Upper lobe of right lung (tissue), 1 donor: ENCODE data around the gene PIP5K1B. TPM values are rescaled to one million over a fixed set of nuclear protein-coding genes. Genes with fewer than 3 reads are reported as not detected.

Source experiments
- ATAC-seq: fragments of 200-7000 bp; cut with Tn5 transposase; one replicate; pipeline ENCODE4 v1.9.1; 2020; ENCODE audit warnings: mild to moderate bottlenecking, moderate library complexity
- DNase-seq: peaks from one replicate; pipeline ENCODE4 v3.0.0-alpha.2; 2020
- H3K27ac ChIP-seq: fragments of 200-600 bp; one replicate; pipeline ENCODE4 v1.8.0; 2022
- H3K27me3 ChIP-seq: fragments of 200-600 bp; one replicate; pipeline ENCODE4 v1.8.0; 2022; ENCODE audit warnings: mild to moderate bottlenecking
- H3K36me3 ChIP-seq: fragments of 200-600 bp; one replicate; pipeline ENCODE4 v1.8.0; 2022
- H3K4me1 ChIP-seq: fragments of 200-600 bp; one replicate; pipeline ENCODE4 v1.8.0; 2022
- H3K4me3 ChIP-seq: fragments of 200-600 bp; one replicate; pipeline ENCODE4 v1.8.0; 2022; ENCODE audit warnings: mild to moderate bottlenecking
- H3K9me3 ChIP-seq: fragments of 200-600 bp; one replicate; pipeline ENCODE4 v1.8.0; 2022
- intact Hi-C: fragments of 100-400 bp; cut with DNase I; formaldehyde crosslinking; loops from one replicate; pipeline ENCODE4 v1.11.0; 2022
- total RNA-seq: library from RNA; stranded (reverse); fragmentation: NEBNext Ultra II Directional; extraction: Animal tissue kit (Norgen Biotek cat#: 25700); gene quantifications from one replicate; pipeline ENCODE4 v1.2.1, GENCODE V29; 2021
- TF ChIP-seq, protein P1 (sequence below): fragments of 200-600 bp; IDR thresholded peaks from one replicate; pipeline ENCODE4 v1.8.0; 2022; ENCODE audit warnings: antibody characterized with exemption
- donor health status: DM: no; HTN: yes; CAD: no; lungs with severe emphysema.

PIP5K1B gene
- total RNA-seq, 1 donor from 2014 or later, result 36.5 TPM

DNA sequence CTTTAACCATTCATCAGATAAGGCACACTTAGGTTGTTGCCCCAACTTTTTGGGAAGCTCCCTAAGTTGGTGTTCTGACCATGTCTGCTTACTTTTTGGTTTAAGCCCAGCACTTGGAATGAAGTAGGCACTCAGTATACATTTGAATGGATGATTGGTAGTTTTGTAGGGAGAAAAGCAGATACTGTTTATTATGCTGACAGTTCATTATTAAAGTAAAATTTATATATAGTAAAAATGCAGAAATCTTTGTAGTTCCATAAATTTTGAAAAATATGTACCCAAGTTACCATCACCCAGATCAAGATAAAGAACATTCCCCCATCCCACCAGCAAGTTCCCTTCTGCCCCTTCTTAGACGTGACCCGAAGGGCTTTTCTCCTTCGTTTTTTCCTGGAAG lies 273.5 kb downstream of the PIP5K1B start:
- Histone ChIP-seq H3K4me1 (no peaks in the 10 kb centered on the region), H3K9me3 (no peaks in the 10 kb centered on the region), H3K4me3 (no peak overlapping the region), H3K36me3 (no peaks in the 10 kb centered on the region), H3K27me3 (no peaks in the 10 kb centered on the region), H3K27ac (no peak overlapping the region)
- no peak for ATAC-seq
- no peak for DNase-seq
- intact Hi-C loops, result no loop called here
- TF ChIP-seq, protein P1, sequence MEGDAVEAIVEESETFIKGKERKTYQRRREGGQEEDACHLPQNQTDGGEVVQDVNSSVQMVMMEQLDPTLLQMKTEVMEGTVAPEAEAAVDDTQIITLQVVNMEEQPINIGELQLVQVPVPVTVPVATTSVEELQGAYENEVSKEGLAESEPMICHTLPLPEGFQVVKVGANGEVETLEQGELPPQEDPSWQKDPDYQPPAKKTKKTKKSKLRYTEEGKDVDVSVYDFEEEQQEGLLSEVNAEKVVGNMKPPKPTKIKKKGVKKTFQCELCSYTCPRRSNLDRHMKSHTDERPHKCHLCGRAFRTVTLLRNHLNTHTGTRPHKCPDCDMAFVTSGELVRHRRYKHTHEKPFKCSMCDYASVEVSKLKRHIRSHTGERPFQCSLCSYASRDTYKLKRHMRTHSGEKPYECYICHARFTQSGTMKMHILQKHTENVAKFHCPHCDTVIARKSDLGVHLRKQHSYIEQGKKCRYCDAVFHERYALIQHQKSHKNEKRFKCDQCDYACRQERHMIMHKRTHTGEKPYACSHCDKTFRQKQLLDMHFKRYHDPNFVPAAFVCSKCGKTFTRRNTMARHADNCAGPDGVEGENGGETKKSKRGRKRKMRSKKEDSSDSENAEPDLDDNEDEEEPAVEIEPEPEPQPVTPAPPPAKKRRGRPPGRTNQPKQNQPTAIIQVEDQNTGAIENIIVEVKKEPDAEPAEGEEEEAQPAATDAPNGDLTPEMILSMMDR, result no peak

DNA sequence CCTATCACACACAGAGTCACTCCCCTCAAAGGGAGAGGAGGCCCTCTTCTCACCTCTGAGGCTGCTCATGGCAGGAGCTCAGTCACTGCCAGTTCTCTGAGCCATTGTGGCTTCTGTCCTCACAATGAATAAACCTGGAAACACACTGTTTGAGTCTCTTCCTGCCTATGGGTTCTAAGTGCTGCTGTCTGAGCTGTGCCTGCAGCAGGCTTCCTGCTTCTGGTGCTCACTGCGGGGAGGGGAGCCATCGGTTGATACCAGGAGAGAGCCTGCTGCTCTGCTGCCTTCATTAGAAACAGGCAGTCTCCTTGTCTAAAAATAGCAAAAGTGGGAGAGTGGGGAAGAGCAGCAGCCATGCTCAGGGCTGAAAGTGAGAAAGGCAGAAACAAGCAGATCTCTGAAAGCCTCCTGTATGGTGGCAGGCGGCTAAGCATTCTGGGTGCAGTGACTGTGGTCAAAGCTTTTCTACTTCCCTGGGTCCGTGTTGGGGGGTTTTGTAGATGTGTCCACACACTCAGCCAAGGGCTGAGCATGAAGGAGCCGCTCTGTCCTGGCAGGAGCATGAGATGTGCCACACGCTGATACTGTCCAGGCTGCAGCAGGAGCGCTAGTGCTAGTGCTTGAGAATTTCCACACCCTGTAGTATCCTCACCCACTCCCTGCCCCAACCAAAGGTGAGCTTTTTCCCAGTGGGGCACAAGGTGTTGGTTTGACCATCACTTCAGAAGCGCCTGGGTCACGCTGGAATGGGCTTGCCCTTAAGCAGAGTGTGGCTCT lies 274.7 kb downstream of the PIP5K1B start:
- no peaks in the 10 kb centered on the region for H3K36me3 ChIP-seq
- TF ChIP-seq, protein P1, result no peak
- no peaks in the 10 kb centered on the region for H3K9me3 ChIP-seq
- no peak overlapping the region for H3K4me3 ChIP-seq
- H3K27ac ChIP-seq, result no peak overlapping the region
- intact Hi-C loops, result no loop called here
- peak; percentile 31 for ATAC-seq
- H3K4me1 ChIP-seq, result no peaks in the 10 kb centered on the region
- H3K27me3 ChIP-seq, result no peaks in the 10 kb centered on the region
- no peak for DNase-seq

DNA sequence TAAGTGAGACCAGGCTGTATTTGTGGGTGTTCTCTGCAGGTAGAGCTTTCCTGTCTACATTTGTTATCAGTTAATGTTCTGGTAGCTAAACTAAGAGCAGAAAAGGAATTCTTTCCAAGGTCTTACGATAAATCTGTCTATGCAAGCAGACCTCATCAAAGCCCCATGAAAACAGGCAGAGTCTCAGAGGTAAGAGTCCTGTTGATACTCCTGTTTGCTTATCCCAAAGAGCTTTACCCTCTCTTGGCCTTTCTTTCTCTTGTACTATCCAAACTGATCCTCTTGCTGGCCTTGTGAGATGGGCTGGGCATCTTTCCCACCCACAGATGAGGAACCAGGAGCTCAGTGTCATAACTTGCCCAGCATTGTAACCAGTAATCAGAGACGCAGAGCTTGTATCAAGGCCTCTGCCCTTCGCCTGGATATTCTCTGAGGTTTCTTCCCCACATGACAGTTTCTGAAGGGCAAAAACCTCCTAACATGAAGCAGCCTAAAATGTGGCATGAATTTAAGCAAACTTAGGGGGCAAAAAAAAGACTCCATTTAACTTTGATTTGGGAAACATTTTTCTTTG lies 275.4 kb downstream of the PIP5K1B start:
- TF ChIP-seq, protein P1, result no peak
- no peak overlapping the region for H3K27ac ChIP-seq
- H3K27me3 ChIP-seq, result no peaks in the 10 kb centered on the region
- no peaks in the 10 kb centered on the region for H3K9me3 ChIP-seq
- ATAC-seq (peak; percentile 72), DNase-seq (no peak)
- no peak overlapping the region for H3K4me3 ChIP-seq
- intact Hi-C loops, result no loop called here
- no peaks in the 10 kb centered on the region for H3K36me3 ChIP-seq
- no peaks in the 10 kb centered on the region for H3K4me1 ChIP-seq

DNA sequence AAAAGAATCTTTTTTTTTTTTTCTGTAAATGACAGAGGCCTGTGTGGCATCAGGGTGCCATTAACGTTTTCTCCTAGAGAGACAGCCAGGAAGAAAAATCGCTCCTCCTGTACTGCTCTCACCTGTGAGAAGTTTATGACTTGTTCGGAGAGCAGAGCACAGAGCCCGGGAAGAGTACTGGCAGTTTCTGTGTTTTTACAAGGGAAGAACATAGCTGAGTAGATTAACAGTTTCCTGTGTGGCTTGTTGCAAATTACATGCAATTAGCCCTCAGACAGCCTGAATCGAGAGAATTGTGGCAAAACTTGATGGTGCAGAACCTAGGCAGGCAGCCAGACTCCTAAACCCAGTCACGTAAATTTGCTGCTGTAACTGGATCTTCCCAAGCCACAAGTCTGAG lies 276.7 kb downstream of the PIP5K1B start:
- DNase-seq (no peak), ATAC-seq (no peak)
- no peak overlapping the region for H3K4me3 ChIP-seq
- no peaks in the 10 kb centered on the region for H3K27me3 ChIP-seq
- TF ChIP-seq, protein P1, result no peak
- no peaks in the 10 kb centered on the region for H3K4me1 ChIP-seq
- H3K36me3 ChIP-seq, result no peaks in the 10 kb centered on the region
- H3K9me3 ChIP-seq, result no peaks in the 10 kb centered on the region
- intact Hi-C loops, result no loop called here
- no peak overlapping the region for H3K27ac ChIP-seq

DNA sequence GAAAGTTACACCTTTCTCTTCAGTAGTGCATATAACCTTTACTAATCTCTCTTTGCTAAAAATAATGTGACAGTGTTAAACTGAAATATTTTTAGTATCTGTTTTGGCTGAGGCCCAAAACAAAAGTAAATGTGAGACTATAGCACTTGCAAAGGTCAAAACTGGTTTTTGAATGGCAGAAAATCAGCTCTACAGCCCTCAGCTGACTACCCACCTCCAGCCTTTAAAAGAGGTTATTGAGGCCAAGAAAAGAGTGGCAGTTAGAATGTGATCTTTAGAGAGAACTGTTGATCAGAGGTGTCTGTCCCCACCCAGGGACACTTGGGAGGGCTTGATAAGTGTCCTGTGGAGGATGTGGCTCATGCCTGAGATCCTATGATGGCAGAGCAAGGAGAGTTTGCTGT lies 278.0 kb downstream of the PIP5K1B start:
- Histone ChIP-seq H3K27me3 (no peaks in the 10 kb centered on the region), H3K27ac (no peak overlapping the region), H3K36me3 (no peaks in the 10 kb centered on the region), H3K4me1 (no peaks in the 10 kb centered on the region), H3K9me3 (no peaks in the 10 kb centered on the region), H3K4me3 (no peak overlapping the region)
- DNase-seq, result no peak
- ATAC-seq, result no peak
- TF ChIP-seq, protein P1, result no peak
- intact Hi-C loops, result no loop called here
